ENCODE results near the gene GNG2.

GNG2 gene

DNA sequence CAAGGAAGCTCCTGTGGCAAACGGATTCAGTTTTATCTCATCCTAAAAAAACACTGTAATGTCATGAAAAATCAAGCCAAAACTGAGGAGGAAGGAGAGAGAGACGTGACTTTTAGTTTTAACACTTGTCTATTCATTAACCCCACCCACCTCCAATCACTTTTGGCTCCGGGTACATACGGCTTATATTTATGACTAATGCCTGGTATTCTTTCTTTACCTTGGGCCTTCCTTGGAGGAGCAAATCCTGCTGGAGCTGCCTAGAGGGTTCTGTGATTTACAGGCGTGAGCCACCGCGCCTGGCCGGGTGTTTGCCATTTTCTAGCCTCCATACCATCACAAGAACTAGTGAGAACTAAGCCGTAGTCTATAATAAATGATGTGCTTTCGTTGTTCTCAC, 68.2 kb downstream of the GNG2 start:
- H3K4me3 ChIP-seq (replicated peaks in 1 of 2; ENCODE audit: low read depth in 2 of 2, low read length in 2 of 2) = no peak overlapping the region
- TF ChIP-seq, protein P1, sequence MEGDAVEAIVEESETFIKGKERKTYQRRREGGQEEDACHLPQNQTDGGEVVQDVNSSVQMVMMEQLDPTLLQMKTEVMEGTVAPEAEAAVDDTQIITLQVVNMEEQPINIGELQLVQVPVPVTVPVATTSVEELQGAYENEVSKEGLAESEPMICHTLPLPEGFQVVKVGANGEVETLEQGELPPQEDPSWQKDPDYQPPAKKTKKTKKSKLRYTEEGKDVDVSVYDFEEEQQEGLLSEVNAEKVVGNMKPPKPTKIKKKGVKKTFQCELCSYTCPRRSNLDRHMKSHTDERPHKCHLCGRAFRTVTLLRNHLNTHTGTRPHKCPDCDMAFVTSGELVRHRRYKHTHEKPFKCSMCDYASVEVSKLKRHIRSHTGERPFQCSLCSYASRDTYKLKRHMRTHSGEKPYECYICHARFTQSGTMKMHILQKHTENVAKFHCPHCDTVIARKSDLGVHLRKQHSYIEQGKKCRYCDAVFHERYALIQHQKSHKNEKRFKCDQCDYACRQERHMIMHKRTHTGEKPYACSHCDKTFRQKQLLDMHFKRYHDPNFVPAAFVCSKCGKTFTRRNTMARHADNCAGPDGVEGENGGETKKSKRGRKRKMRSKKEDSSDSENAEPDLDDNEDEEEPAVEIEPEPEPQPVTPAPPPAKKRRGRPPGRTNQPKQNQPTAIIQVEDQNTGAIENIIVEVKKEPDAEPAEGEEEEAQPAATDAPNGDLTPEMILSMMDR (IDR thresholded peaks at IDR 0.05; ENCODE audit: low read depth, low read length) = no peak

DNA sequence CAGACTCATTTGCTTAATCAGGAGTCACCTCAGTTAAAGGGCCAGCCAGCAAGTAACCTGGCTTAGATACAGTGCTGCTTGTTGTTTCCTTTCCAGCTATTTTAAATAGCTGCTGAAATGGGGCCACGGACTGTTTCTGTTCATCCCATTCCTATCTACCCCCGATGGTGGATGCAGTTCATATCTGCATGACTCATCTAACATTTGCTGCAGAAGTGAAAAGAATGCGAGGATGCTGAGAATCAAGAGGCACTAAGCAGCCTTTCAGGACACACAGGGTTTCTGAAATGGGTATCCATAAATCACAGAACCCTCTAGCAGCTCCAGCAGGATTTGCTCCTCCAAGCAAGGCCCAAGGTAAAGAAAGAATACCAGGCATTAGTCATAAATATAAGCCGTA, 68.8 kb downstream of the GNG2 start:
- DNase-seq (ENCODE audit: low read depth in 2 of 2) = peak; percentile 36
- no peak overlapping the region for H3K4me3 ChIP-seq (replicated peaks in 1 of 2; ENCODE audit: low read depth in 2 of 2, low read length in 2 of 2)
- TF ChIP-seq, protein P1 (IDR thresholded peaks at IDR 0.05; ENCODE audit: low read depth, low read length) = no peak

More for the DNA sequence above, 68.2 kb downstream of the GNG2 start:
- no peak for DNase-seq (ENCODE audit: low read depth in 2 of 2)

DNA sequence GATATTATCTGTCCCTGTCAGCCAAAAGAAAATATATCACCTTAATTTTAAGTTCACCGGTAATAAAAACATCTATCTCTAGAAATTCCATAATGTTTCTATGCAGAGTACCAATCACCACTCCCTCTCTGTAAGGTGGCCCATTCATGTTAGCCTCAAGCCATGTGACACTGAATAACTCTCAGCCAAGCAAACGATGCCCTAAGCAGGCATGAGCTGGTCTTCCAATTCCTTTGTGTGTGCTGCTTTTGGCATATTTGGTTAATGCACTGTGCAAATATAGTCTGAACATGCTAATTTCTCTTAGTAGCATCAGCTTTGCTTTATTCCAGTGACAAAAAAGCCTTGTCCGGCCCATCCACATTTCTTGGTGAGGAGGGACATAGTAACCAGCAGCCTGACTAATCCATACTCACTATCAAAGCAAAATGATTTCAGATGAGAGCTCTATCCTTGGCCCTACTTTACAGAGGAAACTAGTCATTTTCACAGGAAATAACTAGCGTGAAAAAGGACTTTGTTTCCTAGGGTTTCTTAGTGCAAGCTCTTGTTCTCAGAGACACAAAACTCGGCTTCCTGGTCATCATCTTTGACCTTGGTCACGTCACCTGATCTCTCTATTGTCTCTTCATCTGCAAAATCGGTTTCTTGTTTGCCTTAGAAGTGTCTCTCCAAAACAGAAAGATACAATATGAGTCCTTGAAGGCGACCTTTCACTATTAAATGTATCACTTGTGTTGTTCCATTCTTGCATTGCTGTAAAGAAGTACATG, 69.7 kb downstream of the GNG2 start:
- peak in 1 of 2 donors; percentile 41 for DNase-seq (ENCODE audit: low read depth in 2 of 2)
- TF ChIP-seq, protein P1 (IDR thresholded peaks at IDR 0.05; ENCODE audit: low read depth, low read length) = no peak
- H3K4me3 ChIP-seq (replicated peaks in 1 of 2; ENCODE audit: low read depth in 2 of 2, low read length in 2 of 2) = no peak overlapping the region

DNA sequence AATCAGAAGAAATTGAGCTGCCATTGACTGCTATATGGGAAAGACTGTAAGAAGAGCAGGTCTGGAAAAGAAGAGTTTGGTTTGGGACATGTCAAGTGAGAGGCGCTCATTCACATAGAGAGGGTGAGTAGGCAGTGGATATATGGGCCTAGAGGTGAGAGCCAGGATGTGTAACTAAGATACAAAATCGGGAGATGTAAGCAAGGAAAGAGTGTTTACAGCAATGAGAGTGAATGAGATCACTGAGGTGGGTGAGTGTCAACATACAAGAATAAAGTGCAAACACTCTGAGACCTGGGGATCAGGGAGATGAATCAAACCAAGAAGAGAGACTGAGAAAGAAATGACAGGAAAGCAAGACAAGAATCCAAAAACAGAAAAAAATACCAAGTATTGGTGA, 70.9 kb downstream of the GNG2 start:
- TF ChIP-seq, protein P1 (IDR thresholded peaks at IDR 0.05; ENCODE audit: low read depth, low read length) = no peak
- no peak overlapping the region for H3K4me3 ChIP-seq (replicated peaks in 1 of 2; ENCODE audit: low read depth in 2 of 2, low read length in 2 of 2)
- DNase-seq (ENCODE audit: low read depth in 2 of 2) = no peak

DNA sequence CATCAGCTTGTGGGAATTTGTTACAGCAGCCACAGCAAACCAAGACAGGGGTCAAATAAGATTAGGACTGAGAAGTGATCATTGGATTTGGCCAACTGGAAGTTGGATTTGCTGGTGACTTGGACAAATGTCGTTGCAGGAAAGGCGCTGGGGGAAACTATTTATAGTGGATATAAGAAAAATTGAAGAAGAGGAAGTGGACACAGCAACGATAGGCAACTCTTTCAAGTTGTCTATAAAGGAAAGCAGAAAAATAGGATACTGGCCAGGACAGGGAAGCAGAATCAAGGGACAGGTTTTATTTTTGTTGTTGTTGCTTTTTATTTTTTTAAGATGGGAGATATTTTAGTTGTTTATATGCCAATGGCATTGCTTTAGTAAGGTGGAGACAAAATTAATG, 72.8 kb downstream of the GNG2 start:
- DNase-seq (ENCODE audit: low read depth in 2 of 2) = no peak
- TF ChIP-seq, protein P1 (IDR thresholded peaks at IDR 0.05; ENCODE audit: low read depth, low read length) = no peak
- no peak overlapping the region for H3K4me3 ChIP-seq (replicated peaks in 1 of 2; ENCODE audit: low read depth in 2 of 2, low read length in 2 of 2)

DNA sequence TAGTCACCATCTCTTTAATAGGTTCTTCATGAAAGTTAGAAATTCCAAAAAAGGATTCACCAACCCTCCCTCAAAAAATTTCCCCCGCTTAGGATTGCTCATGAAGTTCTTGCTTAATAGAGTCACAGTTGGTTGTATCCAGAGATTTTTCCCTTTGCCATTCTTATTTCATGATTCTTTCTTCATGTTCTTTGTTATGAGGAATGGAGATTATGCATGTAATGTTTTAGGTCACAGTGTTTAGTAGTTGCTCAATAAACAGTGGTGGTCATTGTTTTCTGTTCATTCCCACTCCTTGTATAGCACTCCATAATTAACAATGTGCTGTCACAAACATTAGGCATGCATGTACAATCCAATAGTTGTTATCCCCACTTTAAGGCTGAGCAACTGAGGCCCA, 77.7 kb downstream of the GNG2 start:
- DNase-seq (ENCODE audit: low read depth in 2 of 2) = peak; percentile 28 to 31
- H3K4me3 ChIP-seq (replicated peaks in 1 of 2; ENCODE audit: low read depth in 2 of 2, low read length in 2 of 2) = no peak overlapping the region
- TF ChIP-seq, protein P1 (IDR thresholded peaks at IDR 0.05; ENCODE audit: low read depth, low read length) = no peak

DNA sequence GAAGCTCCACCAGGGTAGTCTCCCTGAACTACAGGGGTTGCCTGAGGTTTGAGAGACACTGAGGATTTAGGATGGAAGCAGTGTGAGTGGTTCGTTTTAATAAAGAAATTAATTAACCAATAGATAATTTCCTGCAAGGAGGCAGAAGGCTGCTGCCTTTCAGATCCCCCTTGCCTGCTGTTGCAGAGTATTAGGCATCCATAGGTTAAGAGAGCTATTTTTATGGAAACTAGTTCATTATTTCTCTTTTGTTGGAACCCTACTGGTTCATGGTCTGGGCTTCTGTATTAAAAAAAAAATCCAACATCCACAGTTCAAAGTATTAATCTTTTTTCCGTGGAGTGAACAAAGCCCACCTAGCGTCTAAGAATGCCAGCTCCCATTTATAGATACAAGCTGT, 78.4 kb downstream of the GNG2 start:
- no peak for DNase-seq (ENCODE audit: low read depth in 2 of 2)
- TF ChIP-seq, protein P1 (IDR thresholded peaks at IDR 0.05; ENCODE audit: low read depth, low read length) = no peak
- no peak overlapping the region for H3K4me3 ChIP-seq (replicated peaks in 1 of 2; ENCODE audit: low read depth in 2 of 2, low read length in 2 of 2)

Measured in cardiac fibroblast (primary cell).